HG03354 (cell line): ENCODE results near the gene PDE6A.

Experiments
- ATAC-seq: cut with Tn5 transposase; IDR thresholded peaks from one replicate; pipeline ENCODE4 v1.9.1; 2021; ENCODE audit warnings: mild to moderate bottlenecking; ENCODE audit not compliant: unreplicated experiment, poor library complexity, severe bottlenecking

Gene PDE6A

GRCh38 chr5:149944666-149945065, at the start of gene PDE6A:
Gene PDE6A, minus strand, starts transcription at chr5:149944793. Its CDS starts 120 bp downstream, at chr5:149944673.
- ATAC-seq, result no peak

GRCh38 chr5:149993471-149993870, 48.9 kb upstream of the PDE6A start:
- ATAC-seq, result no peak

GRCh38 chr5:149990518-149991376, 46.2 kb upstream of the PDE6A start:
- ATAC-seq, result peak; percentile 86

GRCh38 chr5:149988126-149988525, 43.5 kb upstream of the PDE6A start:
- no peak for ATAC-seq

- no peak for ATAC-seq
Measured at GRCh38 chr5:149982505-149982904, 37.9 kb upstream of the PDE6A start.

- ATAC-seq, result no peak
Measured at GRCh38 chr5:149981206-149981605, 36.6 kb upstream of the PDE6A start.

GRCh38 chr5:149979896-149980295, 35.3 kb upstream of the PDE6A start:
- no peak for ATAC-seq

- no peak for ATAC-seq
Measured at GRCh38 chr5:149975409-149975808, 30.8 kb upstream of the PDE6A start.

- no peak for ATAC-seq
Measured at GRCh38 chr5:149969181-149969930, 24.8 kb upstream of the PDE6A start.

- ATAC-seq, result no peak
Measured at GRCh38 chr5:149966946-149967345, 22.4 kb upstream of the PDE6A start.

GRCh38 chr5:149963729-149964128, 19.1 kb upstream of the PDE6A start:
- ATAC-seq, result no peak

GRCh38 chr5:149962601-149963300, 18.2 kb upstream of the PDE6A start:
- no peak for ATAC-seq

- ATAC-seq, result no peak
Measured at GRCh38 chr5:149961957-149962409, 17.4 kb upstream of the PDE6A start.

GRCh38 chr5:149961186-149961685, 16.6 kb upstream of the PDE6A start:
- no peak for ATAC-seq

GRCh38 chr5:149960272-149961185, 15.9 kb upstream of the PDE6A start, which contains the start of gene SLC26A2:
Gene SLC26A2, plus strand, starts transcription at chr5:149960758. Its CDS starts 16,895 bp downstream, at chr5:149977653.
- peak; percentile 98 for ATAC-seq

- ATAC-seq, result peak; percentile 23
Measured at GRCh38 chr5:149959406-149960236, 15.0 kb upstream of the PDE6A start.

- no peak for ATAC-seq
Measured at GRCh38 chr5:149957855-149958254, 13.3 kb upstream of the PDE6A start.

- ATAC-seq, result no peak
Measured at GRCh38 chr5:149956685-149957084, 12.1 kb upstream of the PDE6A start.
